Stomach (tissue), 4 donors: ENCODE measurements around the gene TMPRSS2.

Source experiments
- CTCF ChIP-seq, 7 experiments: fragments of 450-650 bp in 4 of 7; fragments of 200-600 bp in 3 of 7; sonication (generic) in 3 of 7; IDR thresholded peaks; one replicate each; pipeline ENCODE4 v1.5.1; 2016 to 2019; ENCODE audit warnings: antibody characterized with exemption in 7 of 7, control low read depth in 2 of 7, mild to moderate bottlenecking in 1 of 7
- POLR2AphosphoS5 ChIP-seq, 3 donors: sonication (generic); formaldehyde crosslinking; IDR thresholded peaks; one replicate each; pipeline ENCODE4 v1.6.1; 2016; ENCODE audit warnings: antibody characterized with exemption in 3 of 3

- TF ChIP-seq CTCF (IDR thresholded peaks at IDR 0.05) (no peak), POLR2AphosphoS5 (IDR thresholded peaks at IDR 0.05) (no peak)
Measured at GRCh38 chr21:41552254-41552653, 44.3 kb upstream of the TMPRSS2 start.
